Measurements from ENCODE around the gene TECPR2.
A peak's percentile ranks its signal among the peaks of the same experiment; 100 is the strongest.
"Not testable (repeated sequence)": the region's sequence is repeated elsewhere in the genome, so short reads cannot be mapped to it uniquely, and the experiment has no call there.

The TECPR2 gene, protein sequence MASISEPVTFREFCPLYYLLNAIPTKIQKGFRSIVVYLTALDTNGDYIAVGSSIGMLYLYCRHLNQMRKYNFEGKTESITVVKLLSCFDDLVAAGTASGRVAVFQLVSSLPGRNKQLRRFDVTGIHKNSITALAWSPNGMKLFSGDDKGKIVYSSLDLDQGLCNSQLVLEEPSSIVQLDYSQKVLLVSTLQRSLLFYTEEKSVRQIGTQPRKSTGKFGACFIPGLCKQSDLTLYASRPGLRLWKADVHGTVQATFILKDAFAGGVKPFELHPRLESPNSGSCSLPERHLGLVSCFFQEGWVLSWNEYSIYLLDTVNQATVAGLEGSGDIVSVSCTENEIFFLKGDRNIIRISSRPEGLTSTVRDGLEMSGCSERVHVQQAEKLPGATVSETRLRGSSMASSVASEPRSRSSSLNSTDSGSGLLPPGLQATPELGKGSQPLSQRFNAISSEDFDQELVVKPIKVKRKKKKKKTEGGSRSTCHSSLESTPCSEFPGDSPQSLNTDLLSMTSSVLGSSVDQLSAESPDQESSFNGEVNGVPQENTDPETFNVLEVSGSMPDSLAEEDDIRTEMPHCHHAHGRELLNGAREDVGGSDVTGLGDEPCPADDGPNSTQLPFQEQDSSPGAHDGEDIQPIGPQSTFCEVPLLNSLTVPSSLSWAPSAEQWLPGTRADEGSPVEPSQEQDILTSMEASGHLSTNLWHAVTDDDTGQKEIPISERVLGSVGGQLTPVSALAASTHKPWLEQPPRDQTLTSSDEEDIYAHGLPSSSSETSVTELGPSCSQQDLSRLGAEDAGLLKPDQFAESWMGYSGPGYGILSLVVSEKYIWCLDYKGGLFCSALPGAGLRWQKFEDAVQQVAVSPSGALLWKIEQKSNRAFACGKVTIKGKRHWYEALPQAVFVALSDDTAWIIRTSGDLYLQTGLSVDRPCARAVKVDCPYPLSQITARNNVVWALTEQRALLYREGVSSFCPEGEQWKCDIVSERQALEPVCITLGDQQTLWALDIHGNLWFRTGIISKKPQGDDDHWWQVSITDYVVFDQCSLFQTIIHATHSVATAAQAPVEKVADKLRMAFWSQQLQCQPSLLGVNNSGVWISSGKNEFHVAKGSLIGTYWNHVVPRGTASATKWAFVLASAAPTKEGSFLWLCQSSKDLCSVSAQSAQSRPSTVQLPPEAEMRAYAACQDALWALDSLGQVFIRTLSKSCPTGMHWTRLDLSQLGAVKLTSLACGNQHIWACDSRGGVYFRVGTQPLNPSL (N-terminal part only)

DNA sequence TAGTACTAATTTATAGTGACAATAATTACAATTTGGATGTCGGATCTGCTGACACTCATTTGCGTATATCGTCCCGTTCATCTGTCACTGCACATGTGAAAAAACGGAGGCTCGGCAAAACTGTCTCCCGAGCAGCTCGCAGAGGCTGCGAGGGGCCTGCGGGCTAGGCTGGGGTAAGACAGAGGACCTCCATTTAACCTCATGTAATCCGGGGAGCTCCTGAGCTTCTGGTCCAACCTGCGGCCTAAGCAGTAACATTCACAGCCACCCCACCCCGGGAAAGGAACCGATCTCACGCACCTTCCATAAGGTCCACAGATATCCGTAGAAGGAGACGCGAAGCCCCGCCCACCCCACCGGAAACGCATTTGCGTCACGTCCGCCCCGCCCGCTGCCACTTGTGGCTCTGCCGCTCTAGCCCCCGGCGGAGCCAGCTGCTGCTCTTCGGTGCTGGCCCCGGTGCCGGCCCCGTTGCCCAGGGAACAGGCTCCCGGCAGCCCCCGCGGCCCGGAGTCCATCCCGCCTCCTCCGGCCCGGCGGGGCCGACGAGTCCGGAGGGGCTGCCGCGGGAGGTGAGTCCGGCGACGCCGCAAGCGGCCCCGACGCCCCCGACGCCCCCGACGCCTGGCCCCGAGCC is at the start of gene TECPR2, which contains the start of gene CINP:
TECPR2 (plus strand) TSS at position 397 of the 637 bp plus-strand sequence. CDS start 13,781 bp downstream, outside the sequence.
CINP (minus strand) TSS at position 346 of the 637 bp plus-strand sequence; CDS start at position 307, 39 bp downstream.
- peak; percentile 98 for DNase-seq

DNA sequence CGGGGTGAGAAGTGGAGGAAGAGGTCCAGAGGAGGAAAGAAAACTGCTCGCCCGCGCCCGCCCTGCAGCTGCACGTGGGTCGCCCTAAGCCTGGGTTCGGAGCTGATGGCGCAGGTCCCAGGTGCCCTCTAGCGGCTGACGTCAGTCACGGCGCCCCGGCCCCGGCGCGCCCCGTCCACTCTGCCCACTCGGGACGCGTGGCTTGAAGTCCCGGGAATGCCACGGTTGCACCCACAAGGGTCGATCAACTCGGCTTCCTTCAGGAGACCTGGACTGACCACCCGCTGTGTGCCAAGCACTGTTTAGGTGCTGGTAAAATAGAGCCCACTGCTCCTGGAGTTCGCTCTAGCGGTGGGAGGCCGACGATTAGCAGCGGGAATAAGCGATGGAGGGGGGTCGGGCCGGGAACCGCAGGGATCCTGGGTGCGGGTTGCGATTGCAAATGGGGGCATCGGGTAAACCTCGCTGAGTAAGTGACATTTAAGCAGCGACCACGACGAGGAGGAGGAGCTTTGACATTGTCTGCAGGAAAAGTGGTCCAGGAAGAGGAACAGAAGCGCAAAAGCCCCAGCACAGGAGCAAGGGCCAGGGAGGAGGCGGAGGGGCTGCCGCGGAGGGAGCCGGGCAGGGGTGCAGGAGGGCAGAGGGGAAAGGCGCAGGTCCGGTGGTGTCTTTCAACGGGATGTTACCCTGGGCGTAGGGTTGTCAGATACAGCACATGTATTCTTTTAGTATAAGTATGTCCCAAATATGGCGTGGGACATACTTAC is 48.3 kb upstream of the TECPR2 start:
- peak; percentile 93 for DNase-seq

DNA sequence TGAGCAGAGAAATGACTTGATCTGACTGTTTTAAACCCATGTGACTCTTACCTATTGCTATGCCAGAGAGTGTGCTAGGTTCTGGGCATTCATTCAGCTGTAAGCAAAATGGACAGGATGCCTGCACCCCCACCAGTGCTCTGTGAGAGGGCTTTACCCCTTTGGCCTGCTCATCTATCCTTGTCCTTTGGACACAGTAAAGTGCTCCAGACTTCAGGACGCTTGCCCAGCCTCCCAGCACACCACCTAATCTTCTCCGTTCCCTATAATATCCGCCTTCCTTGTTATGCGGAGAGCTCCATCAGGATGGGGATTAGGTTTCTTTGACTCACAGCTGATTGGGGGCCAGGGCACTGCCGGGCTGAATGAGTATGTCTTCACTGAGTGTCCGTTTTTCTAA is 47.6 kb upstream of the TECPR2 start:
- no peak for DNase-seq

DNA sequence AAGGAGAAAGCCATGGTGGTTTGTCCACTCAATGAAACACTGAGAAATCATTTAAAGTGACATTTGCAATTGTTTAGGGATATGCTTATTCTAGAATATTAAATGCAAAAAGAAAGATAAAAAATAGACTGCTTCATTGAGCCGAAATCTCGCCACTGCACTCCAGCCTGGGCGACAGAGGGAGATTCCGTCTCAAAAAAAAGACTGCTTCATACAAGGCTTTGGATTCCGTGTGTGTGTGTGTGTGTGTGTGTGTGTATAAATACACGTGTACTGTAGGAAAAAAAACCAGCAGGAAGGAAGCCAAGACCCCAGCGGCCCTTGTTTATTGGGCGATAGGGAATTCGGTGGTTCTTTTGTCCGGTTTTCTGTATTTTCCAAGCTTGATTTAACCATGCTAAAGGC is 46.4 kb upstream of the TECPR2 start:
- DNase-seq, result no peak

DNA sequence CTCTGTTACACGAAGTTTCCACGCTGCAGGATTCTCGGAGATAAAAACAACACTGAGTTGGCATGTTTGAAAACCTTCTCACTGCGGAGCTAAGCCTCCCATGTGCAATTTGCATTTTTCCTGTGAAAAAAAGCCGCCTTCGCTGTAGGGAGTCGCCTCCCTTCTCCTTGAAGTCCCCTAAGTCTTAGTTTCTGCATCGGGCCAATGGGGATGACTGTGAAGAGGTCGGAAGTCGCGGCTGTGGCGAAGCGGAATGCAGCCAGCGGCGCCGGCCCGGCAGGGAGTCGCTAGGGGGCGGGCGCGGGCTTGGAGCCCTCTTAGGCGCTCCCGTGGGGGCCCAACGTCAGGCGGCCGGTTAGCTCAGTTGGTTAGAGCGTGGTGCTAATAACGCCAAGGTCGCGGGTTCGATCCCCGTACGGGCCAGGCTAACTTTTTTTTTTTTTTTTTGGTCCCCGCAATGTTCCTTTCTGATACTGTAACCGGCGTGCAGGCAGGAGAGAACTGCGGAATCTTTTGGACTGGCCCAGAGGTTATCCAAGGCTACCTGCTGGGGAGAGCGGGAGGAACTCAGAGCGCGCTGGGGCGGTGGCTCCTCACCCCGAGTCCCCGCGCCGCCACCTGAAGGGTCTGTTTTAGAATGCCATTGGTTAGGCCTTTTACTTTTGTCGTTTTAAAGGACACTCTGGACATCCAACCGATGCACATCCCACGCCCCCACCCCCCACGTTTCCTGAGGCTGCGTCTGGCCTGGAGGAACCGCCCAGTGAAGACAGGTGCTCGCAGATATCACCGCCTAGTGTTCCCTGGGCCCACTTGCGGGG is 45.8 kb upstream of the TECPR2 start:
- DNase-seq, result peak; percentile 97

DNA sequence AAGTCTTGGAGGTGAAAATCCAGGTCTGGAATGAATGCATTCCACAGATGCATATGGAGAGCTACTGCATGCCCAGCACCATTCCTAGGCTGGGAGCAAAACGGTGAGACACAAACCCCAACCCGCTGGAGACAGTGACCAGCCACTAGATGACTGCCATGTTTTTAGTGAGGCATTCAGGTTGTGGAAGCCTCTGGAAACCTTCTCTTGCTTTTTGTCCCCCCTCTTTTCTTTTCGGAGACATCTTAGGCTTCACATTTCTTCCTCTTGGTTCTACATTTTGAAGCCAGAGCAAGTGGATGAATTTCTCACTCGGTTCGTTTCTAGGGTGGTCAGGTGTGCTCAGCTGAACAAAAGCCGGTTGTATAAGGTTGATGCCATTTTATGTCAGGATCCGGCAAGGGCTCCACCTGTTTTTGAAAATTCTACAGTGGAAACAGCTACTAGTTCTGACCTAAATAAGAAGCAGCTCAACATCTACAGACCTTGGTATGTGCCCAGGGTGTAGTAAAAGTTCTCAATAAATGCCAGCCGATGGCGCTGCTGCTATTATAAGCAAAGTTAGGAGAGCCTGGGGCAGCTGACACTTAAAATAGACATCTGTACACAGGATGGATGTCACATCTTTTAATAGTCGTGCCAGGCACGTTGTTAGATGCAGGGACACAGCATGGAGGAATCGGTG is 45.0 kb upstream of the TECPR2 start:
- no peak for DNase-seq

DNA sequence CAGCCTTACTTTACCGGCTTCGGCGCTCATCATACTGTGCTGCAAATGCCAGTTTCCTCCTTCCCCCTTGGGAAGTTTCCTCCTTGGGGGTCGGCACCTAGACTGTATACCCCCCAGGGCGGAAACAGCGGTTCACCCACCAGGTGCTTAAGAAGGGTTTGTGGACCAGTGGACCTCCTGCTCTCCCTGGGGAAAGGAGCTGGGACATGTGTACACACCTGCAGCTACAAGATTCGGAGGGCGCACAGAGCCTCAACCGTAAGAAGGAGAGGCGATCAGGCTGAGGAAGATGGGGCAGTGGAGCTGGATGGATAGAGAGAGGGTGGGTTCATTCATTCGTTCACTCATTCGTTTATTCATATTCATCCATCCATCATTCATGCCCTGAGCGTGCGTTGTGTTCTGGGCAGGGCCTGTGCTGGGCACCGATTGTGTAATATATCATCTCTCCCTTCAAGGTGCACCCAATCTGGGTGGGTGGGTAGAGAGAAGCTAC is 43.9 kb upstream of the TECPR2 start:
- no peak for DNase-seq

DNA sequence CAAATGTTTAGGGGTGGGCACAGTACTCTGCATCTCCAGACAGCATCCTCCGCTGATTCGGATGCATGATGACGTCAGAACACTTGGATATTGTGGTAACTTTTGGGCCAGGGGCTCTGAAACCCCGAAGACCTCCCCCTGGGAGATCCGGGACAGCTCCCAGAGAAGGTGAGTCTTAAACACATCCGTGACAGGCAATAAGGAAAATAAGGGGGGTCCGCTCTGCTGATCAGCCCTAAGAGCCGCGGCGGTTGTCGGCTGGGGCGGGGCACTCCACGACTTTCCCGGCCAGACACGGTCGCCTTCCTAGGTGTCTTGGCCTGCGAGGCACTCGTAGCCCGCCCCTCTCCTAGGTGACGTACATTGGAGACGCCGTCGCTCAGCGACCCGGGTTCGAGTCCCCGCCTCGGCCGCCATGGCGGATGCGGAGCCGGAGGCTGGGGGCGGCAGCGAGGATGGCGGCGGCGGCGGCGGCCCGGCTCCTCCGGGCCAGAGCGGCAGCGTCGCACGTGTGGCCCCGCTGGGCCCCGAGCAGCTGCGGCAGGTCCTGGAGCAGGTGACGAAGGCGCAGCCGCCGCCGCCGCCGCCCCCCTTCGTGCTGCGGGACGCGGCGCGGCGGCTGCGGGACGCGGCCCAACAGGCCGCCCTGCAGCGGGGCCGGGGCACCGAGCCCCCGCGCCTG is 43.2 kb upstream of the TECPR2 start, which contains the start of gene ZNF839:
ZNF839 (plus strand) TSS at position 396 of the 682 bp plus-strand sequence; CDS start at position 416, 20 bp downstream.
- peak; percentile 97 for DNase-seq

DNA sequence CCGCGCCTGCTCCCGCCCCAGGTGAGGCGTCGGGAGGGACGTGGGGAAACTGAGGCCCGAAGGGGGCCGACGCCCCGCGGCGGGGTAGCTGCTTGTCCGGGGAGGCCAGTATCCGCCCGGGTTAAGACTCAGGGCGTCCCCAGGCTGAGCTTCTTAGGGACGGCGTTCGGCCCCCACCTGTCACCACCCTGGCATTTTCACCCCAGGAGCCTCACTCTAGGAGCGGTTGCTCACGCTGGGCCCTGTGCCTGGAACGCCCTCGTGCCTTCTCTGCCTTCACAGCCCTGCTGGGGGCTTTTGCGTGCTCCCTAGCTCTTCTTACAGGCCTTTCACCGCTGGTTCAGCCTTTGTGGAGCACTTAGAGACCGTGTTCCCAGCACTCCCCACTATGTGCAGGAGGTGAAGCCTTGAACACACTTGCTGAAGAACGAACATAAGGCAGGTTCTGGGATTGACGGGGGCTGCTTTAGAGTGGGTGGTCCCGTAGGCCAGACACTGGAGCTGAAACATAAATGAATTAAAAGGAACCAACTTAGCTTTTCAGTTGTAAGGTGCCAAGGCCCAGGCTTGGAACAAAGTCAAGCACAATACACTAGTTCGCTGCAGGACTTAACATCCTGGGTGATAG is 42.6 kb upstream of the TECPR2 start:
- peak; percentile 77 for DNase-seq

DNA sequence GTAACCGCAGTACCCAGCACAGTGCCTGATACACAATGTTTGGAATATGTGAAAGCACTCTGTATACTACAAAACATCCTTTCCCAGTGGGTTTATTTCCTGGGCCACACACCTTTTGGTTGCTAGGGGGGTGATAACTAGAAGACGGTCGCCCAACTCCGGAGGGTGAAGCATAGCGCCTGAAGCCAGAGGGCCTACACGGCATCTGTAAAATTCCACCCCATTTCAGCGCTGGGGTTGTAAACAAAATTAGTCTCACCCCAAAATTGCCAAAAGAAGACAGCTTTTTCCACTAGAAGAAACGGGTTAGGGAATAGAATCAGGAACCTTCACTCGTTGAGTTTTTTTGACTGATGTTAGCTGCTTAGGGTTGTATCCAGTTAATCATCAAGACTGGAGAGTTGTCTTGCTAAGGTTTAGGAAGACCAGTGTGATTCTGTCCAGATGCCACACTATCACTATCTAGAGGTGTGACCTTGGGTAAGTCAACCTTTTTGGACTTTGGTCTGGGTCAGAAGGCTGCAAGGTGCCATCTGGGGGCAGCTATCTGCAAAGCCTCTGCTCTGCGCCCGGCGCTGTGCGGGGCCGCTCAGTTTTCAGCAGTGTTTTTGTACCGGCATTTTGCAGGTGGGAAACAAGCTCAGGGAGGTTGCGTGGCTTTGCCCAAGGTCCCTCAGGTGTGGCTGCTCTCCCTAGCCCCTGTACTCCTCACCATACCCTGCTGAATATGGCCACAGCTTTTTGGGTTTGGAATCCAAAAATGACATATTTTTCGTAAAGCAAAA is 41.9 kb upstream of the TECPR2 start:
- DNase-seq, result no peak

DNA sequence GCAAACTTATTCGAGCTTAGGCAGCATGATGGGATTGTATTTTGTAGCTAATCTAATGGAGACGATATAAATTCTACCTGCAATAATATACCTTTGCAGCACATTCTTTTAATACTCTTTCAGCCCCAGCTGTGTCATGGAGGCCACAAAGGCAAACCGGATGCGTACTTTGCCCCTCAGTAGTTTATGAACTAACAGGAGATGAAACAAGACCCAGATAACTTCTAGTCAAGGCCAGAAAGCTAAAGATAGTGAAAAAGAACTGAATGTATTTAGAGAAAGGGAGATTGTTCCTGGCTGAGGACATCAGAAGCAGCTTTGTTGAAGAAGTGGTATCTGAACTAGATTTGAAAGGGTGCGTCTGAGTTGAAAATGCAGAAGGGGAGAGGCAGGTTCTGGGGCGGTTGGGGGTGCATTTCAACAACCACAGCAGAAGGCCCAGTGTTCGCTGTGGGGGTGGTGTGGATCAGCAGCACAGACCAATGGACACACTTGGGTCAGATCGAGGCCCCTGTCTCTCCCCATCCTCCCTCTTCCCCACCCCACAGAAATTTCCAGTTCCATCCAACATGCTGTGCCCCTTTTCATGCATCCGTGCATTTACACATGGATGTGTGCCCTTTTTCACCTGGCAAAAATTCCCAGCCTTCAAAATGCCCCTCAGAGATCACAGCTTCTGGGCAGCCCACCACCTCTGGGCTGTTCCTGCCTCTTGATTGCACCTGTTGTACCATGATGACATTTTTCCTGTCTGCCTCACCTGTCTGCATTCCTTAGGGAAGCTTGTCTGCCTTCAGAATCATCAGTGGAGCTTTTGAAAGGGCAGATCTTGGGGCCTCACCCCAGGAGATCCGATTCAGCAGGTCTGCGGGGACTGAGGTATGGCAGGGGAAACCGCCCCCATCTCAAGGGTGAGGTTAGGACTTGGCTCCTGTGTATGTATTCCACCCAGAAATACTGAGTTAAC is 41.0 kb upstream of the TECPR2 start:
- no peak for DNase-seq

DNA sequence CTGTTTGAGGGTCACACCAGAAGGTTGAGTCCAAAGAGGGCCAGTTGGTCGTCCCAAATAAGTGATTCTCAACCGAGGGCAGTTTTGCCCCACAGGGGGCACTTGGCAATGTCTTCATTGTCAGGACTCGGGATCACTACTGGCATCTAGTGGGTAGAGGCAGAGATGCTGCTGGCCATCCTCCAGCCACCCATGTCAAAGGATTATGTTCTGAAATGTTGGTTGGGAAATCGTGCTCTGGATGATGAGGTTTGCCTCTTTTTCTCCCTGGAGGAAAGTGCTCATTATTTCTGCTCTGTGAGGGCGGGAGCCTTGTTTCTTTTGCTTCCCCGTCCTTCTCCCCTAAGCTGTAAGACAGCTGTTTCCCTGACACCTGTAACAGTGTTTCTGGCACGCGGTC is 39.6 kb upstream of the TECPR2 start:
- peak; percentile 62 for DNase-seq

DNA sequence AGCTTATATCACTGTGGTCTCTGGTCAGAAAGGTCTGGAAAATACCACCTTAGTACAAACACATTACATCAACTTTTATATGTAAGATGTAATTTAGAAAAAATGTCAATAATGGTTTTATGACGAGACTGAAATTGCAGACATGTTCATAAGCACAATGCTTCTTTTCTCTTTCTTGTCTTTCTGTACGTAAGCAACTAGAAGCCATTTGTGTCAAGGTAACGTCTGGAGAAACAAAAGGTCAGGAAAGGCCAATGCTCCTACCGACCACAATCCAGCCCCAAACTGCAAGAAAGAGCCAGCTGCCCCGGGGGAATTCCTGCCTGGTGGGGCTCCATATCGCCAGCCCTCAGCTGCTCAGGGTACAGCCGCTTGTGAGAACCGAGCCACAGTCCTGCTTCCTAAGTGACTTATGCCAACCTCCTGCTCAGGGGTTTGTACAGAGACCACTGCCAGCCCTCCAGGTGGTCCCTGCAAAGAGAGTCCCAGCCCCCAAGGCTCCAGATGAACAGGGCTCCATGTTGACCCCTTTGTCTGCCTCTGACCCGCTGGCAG is 36.9 kb upstream of the TECPR2 start:
- no peak for DNase-seq

DNA sequence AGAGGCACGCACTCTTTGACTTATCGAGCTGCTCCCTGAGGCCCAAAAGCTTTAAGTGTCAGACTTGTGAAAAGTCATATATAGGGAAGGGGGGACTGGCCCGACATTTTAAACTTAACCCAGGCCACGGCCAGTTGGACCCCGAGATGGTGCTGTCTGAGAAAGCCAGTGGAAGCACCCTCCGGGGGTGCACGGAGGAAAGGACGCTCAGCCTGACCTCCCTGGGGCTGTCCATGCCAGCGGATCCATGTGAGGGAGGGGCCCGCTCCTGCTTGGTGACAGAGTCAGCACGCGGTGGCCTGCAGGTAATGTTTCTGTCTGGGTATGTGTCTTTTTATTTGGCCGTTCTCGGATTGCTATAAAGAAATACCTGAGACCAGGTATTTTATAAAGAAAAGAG is 36.2 kb upstream of the TECPR2 start:
- no peak for DNase-seq

DNA sequence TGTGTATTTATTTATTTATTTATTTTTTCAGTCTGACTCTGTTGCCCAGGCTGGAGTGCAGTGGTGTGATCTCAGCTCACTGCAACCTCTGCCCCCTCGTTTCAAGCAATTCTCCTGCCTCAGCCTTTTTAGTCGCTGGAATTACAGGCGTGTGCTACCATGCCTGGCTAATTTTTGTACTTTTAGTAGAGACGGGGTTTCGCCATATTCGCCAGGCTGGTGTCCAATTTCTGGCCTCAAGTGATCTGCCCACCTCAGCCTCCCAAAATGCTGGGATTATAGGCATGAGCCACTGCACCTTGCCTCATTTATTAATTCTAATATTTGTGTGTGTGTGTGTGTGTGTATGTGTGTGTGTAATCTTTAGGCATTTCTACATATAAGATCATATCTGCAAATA is 33.4 kb upstream of the TECPR2 start:
- DNase-seq, result not testable (repeated sequence)

DNA sequence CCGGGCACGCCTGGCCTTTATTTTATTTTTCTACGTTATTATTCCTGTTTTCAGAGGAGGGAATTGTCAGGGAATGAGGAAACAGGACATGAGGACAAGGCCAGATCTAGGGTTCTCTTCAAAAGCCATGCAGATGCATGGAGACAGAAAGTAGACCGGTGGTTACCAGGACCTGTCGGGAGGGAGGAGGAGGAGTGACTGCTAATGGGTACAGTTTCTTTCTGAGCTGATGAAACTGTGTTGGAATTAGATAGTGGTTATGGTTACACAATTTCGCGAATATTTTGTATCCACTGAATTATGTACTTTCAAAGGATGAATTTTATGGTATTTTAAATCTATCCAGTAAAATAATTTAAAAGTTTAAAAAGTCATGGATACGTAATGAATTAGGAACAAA is 31.9 kb upstream of the TECPR2 start:
- no peak for DNase-seq

Measured in eye (tissue), 1 donor.